OCI-LY1 (cell line): ENCODE measurements around the gene ENPP7.

Source experiments
- H2AFZ ChIP-seq: fragments of 200-600 bp; sonication (generic), shearing (Covaris generic); 2 replicates; pipeline ENCODE4 v1.6.0; 2014; ENCODE audit warnings: antibody characterized with exemption, mild to moderate bottlenecking, low read length
- H3F3A ChIP-seq: fragments of 200-600 bp; sonication (generic), shearing (Covaris generic); 2 replicates; pipeline ENCODE4 v1.6.0; 2014; ENCODE audit warnings: mild to moderate bottlenecking, antibody characterized with exemption, low read length, moderate library complexity; ENCODE audit not compliant: insufficient read depth
- H3K27ac ChIP-seq: fragments of 200-600 bp; sonication (generic); 2 replicates; pipeline ENCODE4 v1.5.1; 2014; ENCODE audit warnings: low read length, mixed run types, mild to moderate bottlenecking, low read depth; ENCODE audit not compliant: poor library complexity, severe bottlenecking
- H3K27me3 ChIP-seq: fragments of 200-600 bp; sonication (generic); 2 replicates; pipeline ENCODE4 v1.6.0; 2014; ENCODE audit warnings: antibody characterized with exemption, mild to moderate bottlenecking, low read length, moderate library complexity; ENCODE audit not compliant: insufficient read depth
- H3K36me3 ChIP-seq: fragments of 200-600 bp; sonication (generic); 2 replicates; pipeline ENCODE4 v1.6.1; 2014; ENCODE audit warnings: mild to moderate bottlenecking, antibody characterized with exemption, low read length, moderate library complexity, mixed read lengths; ENCODE audit not compliant: insufficient read depth
- H3K4me1 ChIP-seq: fragments of 200-600 bp; sonication (generic); 2 replicates; pipeline ENCODE4 v1.5.1; 2014; ENCODE audit warnings: mild to moderate bottlenecking, low read length, moderate library complexity; ENCODE audit not compliant: insufficient read depth, severe bottlenecking
- H3K4me2 ChIP-seq: fragments of 200-600 bp; sonication (generic), shearing (Covaris generic); 2 replicates; pipeline ENCODE4 v1.6.1; 2014; ENCODE audit warnings: low read length
- H3K4me3 ChIP-seq: fragments of 200-600 bp; sonication (generic); 2 replicates; pipeline ENCODE4 v1.5.1; 2014; ENCODE audit warnings: low read length, low read depth, mild to moderate bottlenecking, mixed read lengths; ENCODE audit not compliant: poor library complexity, severe bottlenecking
- H3K79me2 ChIP-seq: fragments of 200-600 bp; shearing (Covaris generic); 2 replicates; pipeline ENCODE4 v1.6.1; 2016; ENCODE audit warnings: mixed run types, low read length, mixed read lengths; ENCODE audit not compliant: insufficient read depth
- H3K9ac ChIP-seq: fragments of 200-600 bp; sonication (generic), shearing (Covaris generic); 2 replicates; pipeline ENCODE4 v1.6.1; 2014; ENCODE audit warnings: mild to moderate bottlenecking, low read length, mixed read lengths
- H3K9me2 ChIP-seq: fragments of 200-600 bp; sonication (generic), shearing (Covaris generic); 2 replicates; pipeline ENCODE4 v1.6.1; 2014; ENCODE audit warnings: low read depth, mild to moderate bottlenecking, low read length, mixed read lengths
- H3K9me3 ChIP-seq: fragments of 200-600 bp; shearing (Covaris generic); 2 replicates; pipeline ENCODE4 v1.6.1; 2014; ENCODE audit warnings: low read length, mixed read lengths
- H4K20me1 ChIP-seq: fragments of 200-600 bp; sonication (generic), shearing (Covaris generic); 2 replicates; pipeline ENCODE4 v1.6.0; 2016; ENCODE audit warnings: mild to moderate bottlenecking, low read length; ENCODE audit not compliant: insufficient read depth
- EZH2 ChIP-seq: fragments of 200-600 bp; sonication (generic), shearing (Covaris generic); IDR thresholded peaks from 2 replicates; pipeline ENCODE4 v1.8.0; 2017; ENCODE audit warnings: borderline replicate concordance, mixed run types, mild to moderate bottlenecking, antibody characterized with exemption, low read length, moderate library complexity, mixed read lengths
- TF ChIP-seq, protein P1 (sequence below): fragments of 200-600 bp; sonication (generic), shearing (Covaris generic); IDR thresholded peaks from 2 replicates; pipeline ENCODE4 v1.5.1; 2017; ENCODE audit warnings: mild to moderate bottlenecking, antibody characterized with exemption, low read length, moderate library complexity, mixed read lengths

Gene ENPP7

DNA sequence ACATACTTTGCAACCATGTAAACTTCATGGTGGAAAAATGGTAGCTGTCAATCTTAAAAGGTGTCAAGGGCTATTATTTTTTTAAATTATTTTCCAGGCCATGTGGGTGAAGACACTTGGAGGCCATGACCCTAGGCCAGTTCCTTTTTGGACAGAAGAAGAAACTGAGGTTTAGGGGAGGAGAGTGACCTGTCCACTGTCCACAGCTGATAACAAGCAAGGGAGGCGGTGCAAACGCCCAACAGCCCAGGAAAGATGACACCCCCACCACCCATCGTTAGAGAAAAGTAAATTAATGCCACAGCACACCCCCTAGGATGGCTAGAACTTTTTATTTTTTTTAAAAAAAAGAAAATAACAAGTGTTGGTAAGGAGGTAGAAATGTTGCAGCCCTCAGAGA is 19.2 kb downstream of the ENPP7 start:
- Histone ChIP-seq H3K9me2 (no peaks in the 10 kb centered on the region), H3K4me2 (no peak overlapping the region), H3F3A (no peaks in the 10 kb centered on the region), H3K79me2 (no peaks in the 10 kb centered on the region), H3K9me3 (no peaks in the 10 kb centered on the region), H2AFZ (no peak overlapping the region), H3K4me3 (no peak overlapping the region), H3K4me1 (no peaks in the 10 kb centered on the region), H3K27me3 (no peaks in the 10 kb centered on the region; the same call in 1 of the 2 replicates), H4K20me1 (no peaks in the 10 kb centered on the region), H3K27ac (no peak overlapping the region), H3K9ac (no peak overlapping the region), H3K36me3 (no peaks in the 10 kb centered on the region)
- TF ChIP-seq, protein P1, sequence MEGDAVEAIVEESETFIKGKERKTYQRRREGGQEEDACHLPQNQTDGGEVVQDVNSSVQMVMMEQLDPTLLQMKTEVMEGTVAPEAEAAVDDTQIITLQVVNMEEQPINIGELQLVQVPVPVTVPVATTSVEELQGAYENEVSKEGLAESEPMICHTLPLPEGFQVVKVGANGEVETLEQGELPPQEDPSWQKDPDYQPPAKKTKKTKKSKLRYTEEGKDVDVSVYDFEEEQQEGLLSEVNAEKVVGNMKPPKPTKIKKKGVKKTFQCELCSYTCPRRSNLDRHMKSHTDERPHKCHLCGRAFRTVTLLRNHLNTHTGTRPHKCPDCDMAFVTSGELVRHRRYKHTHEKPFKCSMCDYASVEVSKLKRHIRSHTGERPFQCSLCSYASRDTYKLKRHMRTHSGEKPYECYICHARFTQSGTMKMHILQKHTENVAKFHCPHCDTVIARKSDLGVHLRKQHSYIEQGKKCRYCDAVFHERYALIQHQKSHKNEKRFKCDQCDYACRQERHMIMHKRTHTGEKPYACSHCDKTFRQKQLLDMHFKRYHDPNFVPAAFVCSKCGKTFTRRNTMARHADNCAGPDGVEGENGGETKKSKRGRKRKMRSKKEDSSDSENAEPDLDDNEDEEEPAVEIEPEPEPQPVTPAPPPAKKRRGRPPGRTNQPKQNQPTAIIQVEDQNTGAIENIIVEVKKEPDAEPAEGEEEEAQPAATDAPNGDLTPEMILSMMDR = no peak
- TF ChIP-seq EZH2 = no peak

DNA sequence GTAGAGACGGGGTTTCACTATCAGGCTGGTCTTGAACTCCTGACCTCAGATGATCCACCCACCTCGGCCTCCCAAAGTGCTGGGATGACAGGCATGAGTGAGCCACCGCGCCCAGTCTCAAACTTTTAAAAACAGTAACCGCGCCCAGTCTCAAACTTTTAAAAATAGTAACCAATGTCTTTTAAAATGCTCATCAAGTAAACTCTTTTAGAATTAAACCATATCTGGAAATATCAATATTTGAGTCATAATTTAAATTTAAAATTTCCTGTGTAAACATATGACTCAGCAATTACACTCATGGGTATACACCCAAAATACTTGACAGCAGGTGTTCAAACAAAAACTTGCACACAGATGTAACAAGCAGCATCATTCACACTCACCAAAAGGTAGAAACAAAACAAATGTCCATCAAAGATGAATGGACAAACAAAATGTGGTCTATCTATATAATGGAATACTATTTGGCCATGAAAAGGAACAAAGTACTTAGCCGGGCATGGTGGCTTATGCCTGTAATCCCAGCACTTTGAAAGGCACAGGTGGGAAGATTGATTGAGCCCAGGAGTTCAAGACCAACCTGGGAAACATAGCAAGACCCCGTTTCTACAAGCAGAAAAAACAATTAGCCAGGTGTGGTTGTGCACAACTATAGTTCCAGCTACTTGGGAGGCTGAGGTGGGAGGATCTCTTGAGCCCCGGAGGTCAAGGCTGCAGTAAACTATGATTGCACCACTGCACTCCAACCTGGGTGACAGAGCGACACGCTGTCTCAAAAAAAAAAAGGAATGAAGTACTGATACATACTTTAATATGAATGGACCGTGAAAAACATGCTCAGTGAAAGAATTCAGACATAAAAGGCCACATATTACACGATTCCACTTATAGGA is 20.2 kb downstream of the ENPP7 start:
- no peaks in the 10 kb centered on the region for H3F3A ChIP-seq
- H4K20me1 ChIP-seq = no peaks in the 10 kb centered on the region
- no peaks in the 10 kb centered on the region for H3K4me1 ChIP-seq
- no peak overlapping the region for H2AFZ ChIP-seq
- H3K36me3 ChIP-seq = no peaks in the 10 kb centered on the region
- no peaks in the 10 kb centered on the region; the same call in 1 of the 2 replicates for H3K27me3 ChIP-seq
- no peaks in the 10 kb centered on the region for H3K79me2 ChIP-seq
- H3K9me2 ChIP-seq = no peaks in the 10 kb centered on the region
- H3K27ac ChIP-seq = no peak overlapping the region
- H3K4me3 ChIP-seq = no peak overlapping the region
- H3K9ac ChIP-seq = no peak overlapping the region
- no peaks in the 10 kb centered on the region for H3K9me3 ChIP-seq
- TF ChIP-seq, protein P1 = no peak
- TF ChIP-seq EZH2 = no peak
- no peak overlapping the region for H3K4me2 ChIP-seq

DNA sequence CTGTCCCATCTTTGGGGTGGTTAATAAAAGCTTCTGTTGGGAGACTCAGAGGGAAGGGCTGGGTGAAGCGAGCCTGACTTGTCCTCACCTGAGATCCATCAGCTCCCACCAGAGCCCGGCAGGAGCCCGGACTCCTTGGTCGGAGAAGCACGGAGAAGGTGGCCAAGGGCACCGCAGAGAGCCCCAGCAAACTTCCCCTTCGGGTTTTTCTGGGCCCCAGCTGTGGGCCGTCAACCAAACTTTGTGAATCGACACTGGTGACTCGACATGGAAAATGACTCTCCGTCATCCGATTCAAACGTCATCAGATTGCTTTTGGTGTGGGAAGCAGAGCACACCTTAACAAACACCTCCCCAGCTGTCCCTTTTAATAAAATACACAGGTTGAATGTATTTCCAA is 21.4 kb downstream of the ENPP7 start:
- TF ChIP-seq, protein P1 = no peak
- TF ChIP-seq EZH2 = no peak
- H3K9ac ChIP-seq = no peak overlapping the region
- H2AFZ ChIP-seq = no peak overlapping the region
- H3K27ac ChIP-seq = no peak overlapping the region
- H3K79me2 ChIP-seq = no peaks in the 10 kb centered on the region
- H4K20me1 ChIP-seq = no peaks in the 10 kb centered on the region
- no peaks in the 10 kb centered on the region for H3K36me3 ChIP-seq
- no peak overlapping the region for H3K4me2 ChIP-seq
- H3K9me3 ChIP-seq = no peaks in the 10 kb centered on the region
- no peak overlapping the region for H3K4me3 ChIP-seq
- no peaks in the 10 kb centered on the region for H3K4me1 ChIP-seq
- H3F3A ChIP-seq = no peaks in the 10 kb centered on the region
- no peaks in the 10 kb centered on the region for H3K9me2 ChIP-seq
- no peaks in the 10 kb centered on the region; the same call in 1 of the 2 replicates for H3K27me3 ChIP-seq
